Measurements from ENCODE around the gene LINGO3. TPM values are rescaled to one million over a fixed set of nuclear protein-coding genes. Genes with fewer than 3 reads are reported as not detected.

The LINGO3 gene
- total and polyA plus RNA-seq, 10 of the 15 experiments (the other 5 are each of a cell fraction or from before 2014, with no cell fraction given), result 0.09 to 2.0 (median 0.40) TPM; not detected in 5

DNA sequence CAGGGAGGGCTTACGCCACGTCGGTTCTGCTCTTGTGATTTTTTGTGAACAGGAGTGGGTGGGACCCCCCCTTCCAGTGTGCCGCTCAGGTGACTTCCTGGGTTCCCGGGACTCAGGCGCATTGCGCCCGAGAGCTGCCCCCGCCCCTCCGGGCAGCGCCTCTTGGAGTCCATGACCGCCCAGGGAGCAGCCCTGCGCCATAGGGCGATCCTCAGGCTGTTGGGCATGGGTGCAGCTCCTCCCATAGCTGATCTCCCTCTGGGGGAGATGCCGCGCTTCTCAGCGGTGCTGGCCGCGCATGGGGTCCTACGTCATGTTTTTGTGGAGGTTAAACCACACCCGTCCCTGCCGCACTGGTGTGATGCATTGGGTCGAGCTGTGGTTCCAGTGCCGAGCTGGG lies 44.2 kb upstream of the LINGO3 start:
- H3K4me1 ChIP-seq (ENCODE audit: control insufficient read depth, insufficient read depth, low read length), result no peaks in the 10 kb centered on the region
- no peaks in the 10 kb centered on the region for H4K20me1 ChIP-seq (ENCODE audit: control insufficient read depth, insufficient read depth)
- ChIA-PET CTCF (no interaction called here), RAD21 (ENCODE audit: unreplicated experiment) (no interaction called here), POLR2A (no interaction called here), SMC1A (ENCODE audit: uncharacterized antibody, unreplicated experiment) (no interaction called here)
- H3K27ac ChIP-seq (ENCODE audit: control insufficient read depth, insufficient read depth), result no peak overlapping the region
- H3K79me2 ChIP-seq (ENCODE audit: control insufficient read depth, insufficient read depth, low read length), result no peaks in the 10 kb centered on the region
- in situ Hi-C loops (cut with MboI) (no loop called here), intact Hi-C loops (cut with micrococcal nuclease; ENCODE audit: unreplicated experiment) (no loop called here)
- H3K9me3 ChIP-seq (replicated peaks; ENCODE audit: control insufficient read depth, insufficient read depth, low read length), result no peaks in the 10 kb centered on the region
- FAIRE-seq (no peak), ATAC-seq (no peak), DNase-seq (ENCODE audit: low read depth, low spot score) (no peak)
- H2AFZ ChIP-seq (ENCODE audit: control insufficient read depth, low read depth, low read length), result no peak overlapping the region
- no peaks in the 10 kb centered on the region for H3K27me3 ChIP-seq (replicated peaks in 1 of 2; ENCODE audit: control insufficient read depth in 2 of 2, insufficient read depth in 2 of 2, low read length in 1 of 2)
- no peak overlapping the region for H3K4me2 ChIP-seq (ENCODE audit: control insufficient read depth, insufficient read depth)
- no peak overlapping the region for H3K9ac ChIP-seq (ENCODE audit: control insufficient read depth, insufficient read depth, low read length)
- BruUV-seq (replicated peaks), result no TSS peak
- H3K4me3 ChIP-seq, result no peak overlapping the region
- H3K36me3 ChIP-seq (ENCODE audit: control insufficient read depth in 2 of 2, insufficient read depth in 2 of 2, low read length in 1 of 2), result peaks cover 0 to 2% of the 10 kb centered on the region in 2 experiments; a peak in 1 of 4 replicates
- WGBS (ENCODE audit: insufficient coverage, insufficient replicate concordance, low lambda C conversion rate, missing lambda C conversion rate), result 90% methylated on average over 24 of the region's 24 CpGs
- TF ChIP-seq, protein P1, sequence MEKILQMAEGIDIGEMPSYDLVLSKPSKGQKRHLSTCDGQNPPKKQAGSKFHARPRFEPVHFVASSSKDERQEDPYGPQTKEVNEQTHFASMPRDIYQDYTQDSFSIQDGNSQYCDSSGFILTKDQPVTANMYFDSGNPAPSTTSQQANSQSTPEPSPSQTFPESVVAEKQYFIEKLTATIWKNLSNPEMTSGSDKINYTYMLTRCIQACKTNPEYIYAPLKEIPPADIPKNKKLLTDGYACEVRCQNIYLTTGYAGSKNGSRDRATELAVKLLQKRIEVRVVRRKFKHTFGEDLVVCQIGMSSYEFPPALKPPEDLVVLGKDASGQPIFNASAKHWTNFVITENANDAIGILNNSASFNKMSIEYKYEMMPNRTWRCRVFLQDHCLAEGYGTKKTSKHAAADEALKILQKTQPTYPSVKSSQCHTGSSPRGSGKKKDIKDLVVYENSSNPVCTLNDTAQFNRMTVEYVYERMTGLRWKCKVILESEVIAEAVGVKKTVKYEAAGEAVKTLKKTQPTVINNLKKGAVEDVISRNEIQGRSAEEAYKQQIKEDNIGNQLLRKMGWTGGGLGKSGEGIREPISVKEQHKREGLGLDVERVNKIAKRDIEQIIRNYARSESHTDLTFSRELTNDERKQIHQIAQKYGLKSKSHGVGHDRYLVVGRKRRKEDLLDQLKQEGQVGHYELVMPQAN (conservative IDR thresholded peaks at IDR 0.05), result no peak
- TF ChIP-seq FOS (IDR thresholded peaks at IDR 0.05; ENCODE audit: borderline replicate concordance, extremely low read depth, insufficient read length) (no peak), MTA3 (IDR thresholded peaks at IDR 0.05; ENCODE audit: borderline replicate concordance, low read length) (no peak), NFIC (IDR thresholded peaks at IDR 0.05; ENCODE audit: low read depth, low read length) (no peak), NBN (IDR thresholded peaks at IDR 0.05) (no peak), ATF2 (IDR thresholded peaks at IDR 0.05; ENCODE audit: low read length) (no peak), KLF5 (IDR thresholded peaks at IDR 0.05; ENCODE audit: partially characterized antibody) (no peak), NFXL1 (IDR thresholded peaks at IDR 0.05; ENCODE audit: borderline replicate concordance) (no peak), MAX (IDR thresholded peaks at IDR 0.05; ENCODE audit: low read depth, low read length) (no peak)

Measured in GM12878 (cell line).